HL-60 (cell line): ENCODE measurements around the gene TIMP3.

Source experiments
- CTCF ChIP-seq: IDR thresholded peaks from one replicate; pipeline ENCODE4 v1.5.1; 2011; ENCODE audit warnings: low read length, control low read depth, inconsistent platforms; ENCODE audit not compliant: insufficient read depth
- POLR2AphosphoS5 ChIP-seq: IDR thresholded peaks from 2 replicates; pipeline ENCODE4 v1.6.1; 2012; ENCODE audit warnings: low read depth

- TF ChIP-seq POLR2AphosphoS5 = no peak
- TF ChIP-seq CTCF = no peak
These were observed 30.1 kb downstream of the TIMP3 start for GRCh38 chr22:32831584-32831983.
